HL-60 (cell line): ENCODE data around the gene CD276.
A peak's percentile ranks its signal among the peaks of the same experiment; 100 is the strongest.

Experiments
- DNase-seq, 2 experiments: peaks; one replicate each; pipeline ENCODE4 v3.0.0-alpha.2; 2010 to 2020; ENCODE audit warnings: low read depth in 1 of 2, low spot score in 1 of 2
- H3K27ac ChIP-seq: fragments of 250-450 bp; sonication (Bioruptor Pico); replicated peaks from 2 replicates; pipeline ENCODE4 v1.5.1; 2020; ENCODE audit warnings: mild to moderate bottlenecking, moderate library complexity
- H3K27me3 ChIP-seq: fragments of 250-450 bp; sonication (Bioruptor Pico); 2 replicates; pipeline ENCODE4 v1.5.1; 2021; ENCODE audit warnings: mild to moderate bottlenecking, moderate library complexity; ENCODE audit not compliant: insufficient read depth, poor library complexity, severe bottlenecking
- H3K4me3 ChIP-seq: replicated peaks from 2 replicates; pipeline ENCODE4 v1.5.1; 2011; ENCODE audit warnings: mild to moderate bottlenecking, control low read depth, low read length; ENCODE audit not compliant: insufficient read depth
- CTCF ChIP-seq: IDR thresholded peaks from one replicate; pipeline ENCODE4 v1.5.1; 2011; ENCODE audit warnings: low read length, control low read depth, inconsistent platforms; ENCODE audit not compliant: insufficient read depth
- GABPA ChIP-seq: IDR thresholded peaks from 2 replicates; pipeline ENCODE4 v1.6.1; 2012; ENCODE audit warnings: low read depth
- POLR2AphosphoS5 ChIP-seq: IDR thresholded peaks from 2 replicates; pipeline ENCODE4 v1.6.1; 2012; ENCODE audit warnings: low read depth
- REST ChIP-seq: IDR thresholded peaks from 2 replicates; pipeline ENCODE4 v1.6.1; 2012; ENCODE audit warnings: low read depth; ENCODE audit not compliant: insufficient replicate concordance
- SPI1 ChIP-seq: IDR thresholded peaks from 2 replicates; pipeline ENCODE4 v1.6.1; 2012; ENCODE audit warnings: low read depth, mild to moderate bottlenecking, borderline replicate concordance

Gene CD276

GRCh38 chr15:73682600-73683090 lies 1.5 kb upstream of the CD276 start:
- Histone ChIP-seq H3K27ac (no peak overlapping the region), H3K27me3 (peaks cover 37% of the 10 kb centered on the region), H3K4me3 (no peak overlapping the region)
- no peak for DNase-seq
- TF ChIP-seq REST (no peak), SPI1 (no peak), POLR2AphosphoS5 (no peak), GABPA (no peak), CTCF (no peak)

GRCh38 chr15:73683257-73683776 lies 866 bp upstream of the CD276 start:
- Histone ChIP-seq H3K27me3 (peaks cover 34% of the 10 kb centered on the region), H3K4me3 (no peak overlapping the region), H3K27ac (no peak overlapping the region)
- DNase-seq = no peak
- TF ChIP-seq POLR2AphosphoS5 = no peak
- TF ChIP-seq CTCF = no peak
- no peak for TF ChIP-seq GABPA
- TF ChIP-seq REST = no peak
- no peak for TF ChIP-seq SPI1

- no peak overlapping the region for H3K27ac ChIP-seq
- H3K27me3 ChIP-seq = peaks cover 33% of the 10 kb centered on the region
- DNase-seq = no peak
- peak overlapping the region; percentile 44 for H3K4me3 ChIP-seq
- TF ChIP-seq POLR2AphosphoS5 (no peak), GABPA (no peak), SPI1 (no peak), REST (no peak), CTCF (no peak)
These were observed 635 bp downstream of the CD276 start for GRCh38 chr15:73684581-73685455.
